Cardiac fibroblast (primary cell): ENCODE data around the gene EPHA6.

Experiments
- DNase-seq, 2 donors: peaks; one replicate each; pipeline versions ENCODE4 v3.0.0 to v3.0.0-alpha.2; 2010; ENCODE audit warnings: low read depth in 2 of 2
- H3K4me3 ChIP-seq, 2 donors: replicated peaks in 1 of 2; 1 replicate in 1 of 2; 2 replicates in 1 of 2; pipeline ENCODE4 v1.5.1; 2011; ENCODE audit warnings: low read depth in 2 of 2, low read length in 2 of 2, mild to moderate bottlenecking in 2 of 2, moderate library complexity in 1 of 2
- CTCF ChIP-seq: IDR thresholded peaks from one replicate; pipeline ENCODE4 v1.5.1; 2011; ENCODE audit warnings: low read depth, mild to moderate bottlenecking, low read length, inconsistent platforms

EPHA6 gene

GRCh38 chr3:97485206-97485605 lies 670.8 kb downstream of the EPHA6 start:
- no peak for DNase-seq
- TF ChIP-seq CTCF: no peak
- H3K4me3 ChIP-seq: no peak overlapping the region

GRCh38 chr3:97487587-97487986 lies 673.2 kb downstream of the EPHA6 start:
- no peak for DNase-seq
- H3K4me3 ChIP-seq: no peak overlapping the region
- no peak for TF ChIP-seq CTCF

GRCh38 chr3:97488741-97489140 lies 674.3 kb downstream of the EPHA6 start:
- no peak overlapping the region for H3K4me3 ChIP-seq
- DNase-seq: no peak
- no peak for TF ChIP-seq CTCF

GRCh38 chr3:97495896-97496295 lies 681.5 kb downstream of the EPHA6 start:
- H3K4me3 ChIP-seq: no peak overlapping the region
- no peak for DNase-seq
- no peak for TF ChIP-seq CTCF

- DNase-seq: no peak
- no peak overlapping the region for H3K4me3 ChIP-seq
- TF ChIP-seq CTCF: no peak
Observed at GRCh38 chr3:97497138-97497537, 682.7 kb downstream of the EPHA6 start.

- DNase-seq: no peak
- H3K4me3 ChIP-seq: no peak overlapping the region
- TF ChIP-seq CTCF: no peak
Observed at GRCh38 chr3:97504463-97504862, 690.1 kb downstream of the EPHA6 start.

- TF ChIP-seq CTCF: no peak
Observed at GRCh38 chr3:97510795-97511194, 696.4 kb downstream of the EPHA6 start.

More at GRCh38 chr3:97510795-97511194, 696.4 kb downstream of the EPHA6 start:
- no peak overlapping the region for H3K4me3 ChIP-seq
- no peak for DNase-seq
